ENCODE measurements around the gene RAB27B. TPM values are rescaled to one million over a fixed set of nuclear protein-coding genes. Genes with fewer than 3 reads are reported as not detected.

RAB27B gene
- total and polyA plus RNA-seq, 2 of the 8 experiments (the other 6 are each of a cell fraction or from before 2014, with no cell fraction given): 0.05 to 0.60 TPM

DNA sequence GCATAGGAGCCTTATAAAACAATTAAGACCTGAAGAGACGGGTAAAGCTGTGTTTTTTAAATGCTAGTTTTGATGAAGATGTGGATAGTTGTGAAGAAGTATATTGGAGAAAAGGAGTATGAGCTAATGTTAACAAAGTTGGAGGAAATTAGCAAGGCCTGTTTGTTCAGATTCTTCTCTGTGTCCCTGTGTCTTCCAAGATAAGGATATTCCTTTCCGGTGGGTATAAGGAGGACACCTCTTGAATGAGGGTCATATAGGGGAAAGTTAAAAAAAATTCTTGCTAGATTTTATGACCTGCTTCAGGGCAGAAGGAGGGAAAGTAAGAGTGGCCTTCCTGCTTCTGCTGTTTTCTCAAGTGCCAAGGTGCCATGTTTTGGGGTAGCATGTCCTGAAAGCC lies 72.0 kb downstream of the RAB27B start (continued):
- no peak for TF ChIP-seq TEAD4 (IDR thresholded peaks at IDR 0.05; ENCODE audit: low read depth, low read length)
- TF ChIP-seq CHD1 (IDR thresholded peaks at IDR 0.05; ENCODE audit: low read depth, low read length): no peak
- no peak for TF ChIP-seq GTF2F1 (IDR thresholded peaks at IDR 0.05; ENCODE audit: borderline replicate concordance, low read depth, low read length)
- TF ChIP-seq BCL11A (IDR thresholded peaks at IDR 0.05; ENCODE audit: low read depth in 2 of 2, low read length in 2 of 2): no peak
